Bronchial epithelial cell (primary cell): ENCODE data around the gene CORIN. TPM values are rescaled to one million over a fixed set of nuclear protein-coding genes. Genes with fewer than 3 reads are reported as not detected.

Experiments used
- DNase-seq: peaks from one replicate; pipeline ENCODE4 v3.0.0-alpha.2; 2010; ENCODE audit warnings: low read depth
- FAIRE-seq: peaks from 2 replicates; lab custom pipeline; 2011; peaks lifted over from hg19 to GRCh38; lab: Jason Lieb, UNC
- H3K27me3 ChIP-seq: 2 replicates; pipeline ENCODE4 v1.5.1; 2011; ENCODE audit warnings: low read length; ENCODE audit not compliant: control insufficient read depth, insufficient read depth
- H3K36me3 ChIP-seq: 2 replicates; pipeline ENCODE4 v1.5.1; 2011; ENCODE audit warnings: low read length; ENCODE audit not compliant: control insufficient read depth, insufficient read depth
- H3K4me3 ChIP-seq: 2 replicates; pipeline ENCODE4 v1.5.1; 2011; ENCODE audit warnings: mild to moderate bottlenecking, low read depth, low read length, control low read depth
- CTCF ChIP-seq: IDR thresholded peaks from 2 replicates; pipeline ENCODE4 v1.5.1; 2011; ENCODE audit warnings: mild to moderate bottlenecking, moderate library complexity, low read length, control low read depth, inconsistent platforms; ENCODE audit not compliant: insufficient read depth, severe bottlenecking
- total RNA-seq: library from RNA; depleted of rRNA; stranded (reverse); fragments of >200 nt; gene quantifications from 2 replicates; pipeline ENCODE4 v1.2.1, GENCODE V29; 2014

Gene CORIN
- total RNA-seq, 1 donor from 2014 or later: 0.26 TPM

- Histone ChIP-seq H3K27me3 (no peaks in the 10 kb centered on the region), H3K4me3 (no peak overlapping the region), H3K36me3 (no peaks in the 10 kb centered on the region)
- FAIRE-seq (no peak), DNase-seq (no peak)
- no peak for TF ChIP-seq CTCF
These were observed 36.3 kb downstream of the CORIN start for GRCh38 chr4:47801481-47802002.

GRCh38 chr4:47798165-47798564 lies 39.7 kb downstream of the CORIN start:
- DNase-seq: no peak
- Histone ChIP-seq H3K4me3 (no peak overlapping the region), H3K27me3 (no peaks in the 10 kb centered on the region), H3K36me3 (no peaks in the 10 kb centered on the region)
- FAIRE-seq: no peak
- TF ChIP-seq CTCF: no peak

GRCh38 chr4:47791965-47792364 lies 45.9 kb downstream of the CORIN start:
- Histone ChIP-seq H3K27me3 (no peaks in the 10 kb centered on the region), H3K36me3 (no peaks in the 10 kb centered on the region), H3K4me3 (no peak overlapping the region)
- TF ChIP-seq CTCF: no peak
- DNase-seq (no peak), FAIRE-seq (no peak)

GRCh38 chr4:47790105-47790504 lies 47.8 kb downstream of the CORIN start:
- Histone ChIP-seq H3K27me3 (no peaks in the 10 kb centered on the region), H3K4me3 (no peak overlapping the region), H3K36me3 (no peaks in the 10 kb centered on the region)
- no peak for DNase-seq
- FAIRE-seq: no peak
- no peak for TF ChIP-seq CTCF

- H3K4me3 ChIP-seq: no peak overlapping the region
- no peak for DNase-seq
- no peaks in the 10 kb centered on the region for H3K27me3 ChIP-seq
- no peak for TF ChIP-seq CTCF
- H3K36me3 ChIP-seq: no peaks in the 10 kb centered on the region
- no peak for FAIRE-seq
These were observed 49.7 kb downstream of the CORIN start for GRCh38 chr4:47788126-47788525.

- DNase-seq (no peak), FAIRE-seq (no peak)
- TF ChIP-seq CTCF: no peak
- Histone ChIP-seq H3K4me3 (no peak overlapping the region), H3K27me3 (no peaks in the 10 kb centered on the region), H3K36me3 (no peaks in the 10 kb centered on the region)
These were observed 50.9 kb downstream of the CORIN start for GRCh38 chr4:47786958-47787370.
